Loucy (cell line): ENCODE results near the gene SERPINB12.

Source experiments
- EZH2phosphoT487 ChIP-seq: fragments of 200-600 bp; IDR thresholded peaks from 2 replicates; pipeline ENCODE4 v1.6.1; 2018; ENCODE audit warnings: antibody characterized with exemption, mild to moderate bottlenecking, moderate library complexity, borderline replicate concordance
- TF ChIP-seq, protein P1 (sequence below): fragments of 200-600 bp; sonication (generic); conservative IDR thresholded peaks from 2 replicates; pipeline ENCODE4 v1.5.1; 2014; ENCODE audit warnings: mild to moderate bottlenecking, antibody characterized with exemption, low read length

DNA sequence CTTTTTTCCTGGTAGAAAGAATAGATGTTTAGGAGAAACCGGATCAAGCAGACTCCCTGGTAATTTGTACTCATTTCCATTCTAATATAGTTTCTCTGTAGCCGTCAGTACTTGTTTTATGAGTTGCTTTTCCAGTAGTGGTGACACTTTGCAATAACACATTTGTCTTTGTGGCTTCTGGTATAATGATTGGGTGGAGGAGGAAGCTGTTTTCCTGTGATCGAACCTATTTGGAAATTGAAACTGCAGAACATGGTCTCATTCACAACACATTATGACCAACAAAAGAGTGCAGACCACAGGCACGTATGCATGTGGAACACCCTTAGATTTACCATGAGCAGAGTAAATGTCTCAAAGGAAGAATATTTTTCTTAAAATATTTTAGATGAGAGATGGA lies 7.6 kb upstream of the SERPINB12 start:
- TF ChIP-seq, protein P1, sequence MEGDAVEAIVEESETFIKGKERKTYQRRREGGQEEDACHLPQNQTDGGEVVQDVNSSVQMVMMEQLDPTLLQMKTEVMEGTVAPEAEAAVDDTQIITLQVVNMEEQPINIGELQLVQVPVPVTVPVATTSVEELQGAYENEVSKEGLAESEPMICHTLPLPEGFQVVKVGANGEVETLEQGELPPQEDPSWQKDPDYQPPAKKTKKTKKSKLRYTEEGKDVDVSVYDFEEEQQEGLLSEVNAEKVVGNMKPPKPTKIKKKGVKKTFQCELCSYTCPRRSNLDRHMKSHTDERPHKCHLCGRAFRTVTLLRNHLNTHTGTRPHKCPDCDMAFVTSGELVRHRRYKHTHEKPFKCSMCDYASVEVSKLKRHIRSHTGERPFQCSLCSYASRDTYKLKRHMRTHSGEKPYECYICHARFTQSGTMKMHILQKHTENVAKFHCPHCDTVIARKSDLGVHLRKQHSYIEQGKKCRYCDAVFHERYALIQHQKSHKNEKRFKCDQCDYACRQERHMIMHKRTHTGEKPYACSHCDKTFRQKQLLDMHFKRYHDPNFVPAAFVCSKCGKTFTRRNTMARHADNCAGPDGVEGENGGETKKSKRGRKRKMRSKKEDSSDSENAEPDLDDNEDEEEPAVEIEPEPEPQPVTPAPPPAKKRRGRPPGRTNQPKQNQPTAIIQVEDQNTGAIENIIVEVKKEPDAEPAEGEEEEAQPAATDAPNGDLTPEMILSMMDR: no peak
- TF ChIP-seq EZH2phosphoT487: no peak
